IPS DF 6.9 (cell line): Measurements from ENCODE around the gene PCED1B.
"Not testable (repeated sequence)": the region's sequence is repeated elsewhere in the genome, so short reads cannot be mapped to it uniquely, and the experiment has no call there.

Experiments
- DNase-seq: peaks from one replicate; pipeline ENCODE4 v3.0.0-alpha.2; 2013; ENCODE audit warnings: low read depth, low spot score
- H3K27ac ChIP-seq: one replicate; pipeline ENCODE4 v1.5.1; 2013; ENCODE audit warnings: low read length, control low read depth
- H3K27me3 ChIP-seq: 2 replicates; pipeline ENCODE4 v1.6.1; 2013; ENCODE audit warnings: mild to moderate bottlenecking, low read length; ENCODE audit not compliant: control insufficient read depth, insufficient read depth
- H3K36me3 ChIP-seq: 2 replicates; pipeline ENCODE4 v1.6.1; 2013; ENCODE audit warnings: low read length; ENCODE audit not compliant: control insufficient read depth, insufficient read depth
- H3K4me1 ChIP-seq: 2 replicates; pipeline ENCODE4 v1.6.1; 2013; ENCODE audit warnings: low read length; ENCODE audit not compliant: control insufficient read depth, insufficient read depth
- H3K4me3 ChIP-seq: 2 replicates; pipeline ENCODE4 v1.5.1; 2013; ENCODE audit warnings: mild to moderate bottlenecking, low read length
- H3K9me3 ChIP-seq: 2 replicates; pipeline ENCODE4 v1.6.1; 2013; ENCODE audit warnings: low read length, inconsistent platforms; ENCODE audit not compliant: control insufficient read depth, insufficient read depth
- WGBS: extraction: QIAGEN DNeasy Blood & Tissue Kit; methylation state at CpG from one replicate; pipeline ENCODE4 v1.1.7; 2013; ENCODE audit warnings: mixed read lengths, missing lambda C conversion rate; ENCODE audit not compliant: insufficient read length, insufficient coverage; 5-methylcytosine and 5-hydroxymethylcytosine counted together

PCED1B gene

GRCh38 chr12:47165934-47166333, 86.5 kb downstream of the PCED1B start:
- Histone ChIP-seq H3K4me3 (no peak overlapping the region), H3K27me3 (no peaks in the 10 kb centered on the region), H3K27ac (no peak overlapping the region), H3K9me3 (no peaks in the 10 kb centered on the region), H3K4me1 (no peaks in the 10 kb centered on the region), H3K36me3 (no peaks in the 10 kb centered on the region)
- no CpG with 5 or more reads among the region's 5 CpGs for WGBS
- no peak for DNase-seq

GRCh38 chr12:47166365-47166764, 86.9 kb downstream of the PCED1B start:
- Histone ChIP-seq H3K4me3 (no peak overlapping the region), H3K4me1 (no peaks in the 10 kb centered on the region), H3K27ac (no peak overlapping the region), H3K9me3 (no peaks in the 10 kb centered on the region), H3K27me3 (no peaks in the 10 kb centered on the region), H3K36me3 (no peaks in the 10 kb centered on the region)
- WGBS: no CpG with 5 or more reads among the region's 1 CpG
- DNase-seq: no peak

- H3K27me3 ChIP-seq, DNase-seq, H3K4me1 ChIP-seq, H3K36me3 ChIP-seq, H3K4me3 ChIP-seq, H3K27ac ChIP-seq, H3K9me3 ChIP-seq: not testable (repeated sequence)
- WGBS: no CpG with 5 or more reads among the region's 16 CpGs
These were observed 90.9 kb downstream of the PCED1B start for GRCh38 chr12:47170281-47170680.

GRCh38 chr12:47178014-47178413, 98.6 kb downstream of the PCED1B start:
- H3K9me3 ChIP-seq: no peaks in the 10 kb centered on the region
- H3K27ac ChIP-seq: no peak overlapping the region
- H3K4me1 ChIP-seq: no peaks in the 10 kb centered on the region
- H3K36me3 ChIP-seq: no peaks in the 10 kb centered on the region
- H3K4me3 ChIP-seq: no peak overlapping the region
- no peaks in the 10 kb centered on the region for H3K27me3 ChIP-seq
- no CpG with 5 or more reads among the region's 3 CpGs for WGBS
- no peak for DNase-seq

- H3K9me3 ChIP-seq, H3K4me3 ChIP-seq, H3K36me3 ChIP-seq, H3K27ac ChIP-seq, DNase-seq, H3K4me1 ChIP-seq, H3K27me3 ChIP-seq: not testable (repeated sequence)
- WGBS: no CpG with 5 or more reads among the region's 11 CpGs
These were observed 102.9 kb downstream of the PCED1B start for GRCh38 chr12:47182164-47182938.

- Histone ChIP-seq H3K36me3 (no peaks in the 10 kb centered on the region), H3K27ac (no peak overlapping the region), H3K4me1 (no peaks in the 10 kb centered on the region), H3K4me3 (no peak overlapping the region), H3K9me3 (no peaks in the 10 kb centered on the region), H3K27me3 (no peaks in the 10 kb centered on the region)
- WGBS: no CpG with 5 or more reads among the region's 3 CpGs
- no peak for DNase-seq
These were observed 104.8 kb downstream of the PCED1B start for GRCh38 chr12:47184229-47184628.

- DNase-seq: no peak
- H3K4me1 ChIP-seq: no peaks in the 10 kb centered on the region; the same call in 1 of the 2 replicates
These were observed 105.4 kb downstream of the PCED1B start for GRCh38 chr12:47184813-47185212.

GRCh38 chr12:47186246-47186645, 106.8 kb downstream of the PCED1B start:
- DNase-seq: no peak
- no peak overlapping the region for H3K27ac ChIP-seq
- peaks cover 2% of the 10 kb centered on the region; the same call in 1 of the 2 replicates for H3K4me1 ChIP-seq
- no peaks in the 10 kb centered on the region for H3K27me3 ChIP-seq
- no peaks in the 10 kb centered on the region for H3K36me3 ChIP-seq
- H3K4me3 ChIP-seq: no peak overlapping the region
- no CpG with 5 or more reads among the region's 2 CpGs for WGBS
- H3K9me3 ChIP-seq: no peaks in the 10 kb centered on the region

More at GRCh38 chr12:47184813-47185212, 105.4 kb downstream of the PCED1B start:
- no peak overlapping the region for H3K4me3 ChIP-seq
- H3K36me3 ChIP-seq: no peaks in the 10 kb centered on the region
- no peak overlapping the region for H3K27ac ChIP-seq
- no peaks in the 10 kb centered on the region for H3K27me3 ChIP-seq
- no peaks in the 10 kb centered on the region for H3K9me3 ChIP-seq

GRCh38 chr12:47188576-47189441, 109.4 kb downstream of the PCED1B start:
- Histone ChIP-seq H3K9me3 (no peaks in the 10 kb centered on the region), H3K27ac (no peak overlapping the region), H3K4me3 (no peak overlapping the region), H3K4me1 (peaks cover 2% of the 10 kb centered on the region; the same call in 1 of the 2 replicates), H3K36me3 (no peaks in the 10 kb centered on the region), H3K27me3 (no peaks in the 10 kb centered on the region)
- no peak for DNase-seq
- WGBS: no CpG with 5 or more reads among the region's 6 CpGs

- no peak overlapping the region for H3K27ac ChIP-seq
- no peaks in the 10 kb centered on the region for H3K36me3 ChIP-seq
- H3K4me1 ChIP-seq: peaks cover 2% of the 10 kb centered on the region; the same call in 1 of the 2 replicates
- no peaks in the 10 kb centered on the region for H3K9me3 ChIP-seq
- H3K4me3 ChIP-seq: no peak overlapping the region
- WGBS: 100% methylated on average over 2 of the region's 3 CpGs
- no peaks in the 10 kb centered on the region for H3K27me3 ChIP-seq
- no peak for DNase-seq
These were observed 110.3 kb downstream of the PCED1B start for GRCh38 chr12:47189728-47190127.
